ENCODE data around the gene CATSPERE. TPM values are rescaled to one million over a fixed set of nuclear protein-coding genes. Genes with fewer than 3 reads are reported as not detected.

CATSPERE gene
- total RNA-seq, 2 experiments from 2014 or later: 0.20 to 0.58 TPM

GRCh38 chr1:244435562-244436205 is 25.4 kb upstream of the CATSPERE start:
- peak overlapping the region; percentile 43 for H3K4me3 Mint-ChIP-seq
- H3K4me1 Mint-ChIP-seq (ENCODE audit: low read depth): peaks cover 47% of the 10 kb centered on the region
- intact Hi-C loops (cut with micrococcal nuclease): no loop called here
- ATAC-seq (peak; percentile 86), DNase-seq (peak; percentile 59)
- TF ChIP-seq CTCF (IDR thresholded peaks at IDR 0.05): no peak
- no peaks in the 10 kb centered on the region for H3K27me3 Mint-ChIP-seq
- POLR2A ChIA-PET: interaction anchor here (1.2 kb wide), 1 partner anchor 15 kb away, joined by 3 read pairs; no protein-coding TSS in a partner anchor
- peaks cover 44% of the 10 kb centered on the region for H3K36me3 Mint-ChIP-seq (ENCODE audit: low read depth)
- peak overlapping the region; percentile 85 for H3K27ac Mint-ChIP-seq
- CTCF ChIA-PET: no interaction called here
- H3K9me3 Mint-ChIP-seq: no peaks in the 10 kb centered on the region

GRCh38 chr1:244436336-244437085 is 24.6 kb upstream of the CATSPERE start:
- Mint-ChIP-seq H3K4me3 (no peak overlapping the region), H3K27me3 (no peaks in the 10 kb centered on the region), H3K9me3 (no peaks in the 10 kb centered on the region), H3K27ac (peak overlapping the region; percentile 85), H3K36me3 (ENCODE audit: low read depth) (peaks cover 44% of the 10 kb centered on the region), H3K4me1 (ENCODE audit: low read depth) (peaks cover 47% of the 10 kb centered on the region)
- TF ChIP-seq CTCF (IDR thresholded peaks at IDR 0.05): no peak
- intact Hi-C loops (cut with micrococcal nuclease): no loop called here
- ChIA-PET CTCF (no interaction called here), POLR2A (no interaction called here)
- ATAC-seq: no peak
- DNase-seq: no peak

- Mint-ChIP-seq H3K27me3 (no peaks in the 10 kb centered on the region), H3K9me3 (no peaks in the 10 kb centered on the region), H3K4me3 (no peak overlapping the region), H3K4me1 (ENCODE audit: low read depth) (peaks cover 49% of the 10 kb centered on the region), H3K27ac (peak overlapping the region; percentile 85), H3K36me3 (ENCODE audit: low read depth) (peaks cover 42% of the 10 kb centered on the region)
- ChIA-PET CTCF (no interaction called here), POLR2A (no interaction called here)
- intact Hi-C loops (cut with micrococcal nuclease): no loop called here
- ATAC-seq (no peak), DNase-seq (no peak)
- no peak for TF ChIP-seq CTCF (IDR thresholded peaks at IDR 0.05)
These were observed 24.0 kb upstream of the CATSPERE start for GRCh38 chr1:244437086-244437468.

GRCh38 chr1:244439391-244440032 is 21.6 kb upstream of the CATSPERE start:
- DNase-seq: no peak
- peaks cover 58% of the 10 kb centered on the region for H3K4me1 Mint-ChIP-seq (ENCODE audit: low read depth)
- H3K36me3 Mint-ChIP-seq (ENCODE audit: low read depth): peaks cover 42% of the 10 kb centered on the region
- intact Hi-C loops (cut with micrococcal nuclease): no loop called here
- no peak for ATAC-seq
- no peak for TF ChIP-seq CTCF (IDR thresholded peaks at IDR 0.05)
- no peaks in the 10 kb centered on the region for H3K9me3 Mint-ChIP-seq
- no peak overlapping the region for H3K4me3 Mint-ChIP-seq
- POLR2A ChIA-PET: interaction anchor here (1.5 kb wide), 1 partner anchor 12 kb away, joined by 4 read pairs; the partner anchor contains the start of gene ADSS2
- H3K27ac Mint-ChIP-seq: no peak overlapping the region
- H3K27me3 Mint-ChIP-seq: no peaks in the 10 kb centered on the region
- CTCF ChIA-PET: no interaction called here

- no peak overlapping the region for H3K27ac Mint-ChIP-seq
- ATAC-seq: no peak
- peaks cover 61% of the 10 kb centered on the region for H3K4me1 Mint-ChIP-seq (ENCODE audit: low read depth)
- DNase-seq: no peak
- H3K9me3 Mint-ChIP-seq: no peaks in the 10 kb centered on the region
- no peaks in the 10 kb centered on the region for H3K27me3 Mint-ChIP-seq
- no peak for TF ChIP-seq CTCF (IDR thresholded peaks at IDR 0.05)
- ChIA-PET CTCF (no interaction called here), POLR2A (interaction anchor here (1.7 kb wide), 1 partner anchor 8 kb away, joined by 5 read pairs; no protein-coding TSS in a partner anchor)
- peaks cover 32% of the 10 kb centered on the region for H3K36me3 Mint-ChIP-seq (ENCODE audit: low read depth)
- H3K4me3 Mint-ChIP-seq: no peak overlapping the region
- intact Hi-C loops (cut with micrococcal nuclease): no loop called here
These were observed 18.2 kb upstream of the CATSPERE start for GRCh38 chr1:244442850-244443249.

All from activated CD8-positive, alpha-beta T cell treated with anti-CD3 and anti-CD28 coated beads for 36 hours (primary cell).